HepG2 (cell line): ENCODE data around the gene TUT1. TPM values are rescaled to one million over a fixed set of nuclear protein-coding genes. Genes with fewer than 3 reads are reported as not detected.

Experiments
- CENPBD1 ChIP-seq: sonication (generic); formaldehyde crosslinking; IDR thresholded peaks from 2 replicates; pipeline ENCODE4 v1.8.0; 2022; ENCODE audit warnings: missing genetic modification reagents, low read depth, mild to moderate bottlenecking, borderline replicate concordance
- ESRRA ChIP-seq: sonication (generic); formaldehyde crosslinking; IDR thresholded peaks from 2 replicates; pipeline ENCODE4 v1.5.1; 2020; ENCODE audit warnings: mild to moderate bottlenecking, low read depth, missing genetic modification reagents
- HDAC2 ChIP-seq: sonication (generic); formaldehyde crosslinking; IDR thresholded peaks from 2 replicates; pipeline ENCODE4 v1.4.0; 2020; ENCODE audit warnings: missing genetic modification reagents
- HMG20B ChIP-seq: conservative IDR thresholded peaks from 2 replicates; pipeline ENCODE4 v1.6.1; 2016; ENCODE audit warnings: missing genetic modification reagents, missing compliant biosample characterization
- ISL2 ChIP-seq: sonication (generic); formaldehyde crosslinking; IDR thresholded peaks from 2 replicates; pipeline ENCODE4 v1.5.0; 2020; ENCODE audit warnings: missing genetic modification reagents
- KAT8 ChIP-seq: IDR thresholded peaks from 2 replicates; pipeline ENCODE4 v1.6.1; 2016; ENCODE audit warnings: missing genetic modification reagents, missing compliant biosample characterization
- MAFF ChIP-seq: IDR thresholded peaks from 2 replicates; pipeline ENCODE4 v1.6.1; 2011; ENCODE audit warnings: low read depth, low read length, improper control_type of control experiment
- MTF1 ChIP-seq: sonication (generic); formaldehyde crosslinking; IDR thresholded peaks from 2 replicates; pipeline ENCODE4 v1.5.0; 2020; ENCODE audit warnings: missing genetic modification reagents
- MXI1 ChIP-seq: IDR thresholded peaks from 3 replicates; pipeline ENCODE4 v1.6.1; 2012; ENCODE audit warnings: low read depth, low read length, inconsistent platforms, borderline replicate concordance
- PAXIP1 ChIP-seq: sonication (generic); formaldehyde crosslinking; conservative IDR thresholded peaks from 2 replicates; pipeline ENCODE4 v1.4.0; 2020; ENCODE audit warnings: mild to moderate bottlenecking, missing genetic modification reagents, moderate library complexity
- TRAFD1 ChIP-seq: sonication (generic); formaldehyde crosslinking; IDR thresholded peaks from 2 replicates; pipeline ENCODE4 v1.5.1; 2020; ENCODE audit warnings: missing genetic modification reagents, mild to moderate bottlenecking, borderline replicate concordance
- ZNF362 ChIP-seq: sonication (generic); formaldehyde crosslinking; IDR thresholded peaks from 2 replicates; pipeline ENCODE4 v1.4.0; 2020; ENCODE audit warnings: missing genetic modification reagents, mild to moderate bottlenecking, borderline replicate concordance
- ZNF552 ChIP-seq: sonication (generic); formaldehyde crosslinking; IDR thresholded peaks from 2 replicates; pipeline ENCODE4 v1.9.0; 2022; ENCODE audit warnings: missing genetic modification reagents, mild to moderate bottlenecking, borderline replicate concordance
- ZNF557 ChIP-seq: sonication (generic); formaldehyde crosslinking; IDR thresholded peaks from 2 replicates; pipeline ENCODE4 v1.4.0; 2020; ENCODE audit warnings: missing genetic modification reagents
- ZNF605 ChIP-seq: sonication (generic); formaldehyde crosslinking; IDR thresholded peaks from 2 replicates; pipeline ENCODE4 v1.8.0; 2022; ENCODE audit warnings: mild to moderate bottlenecking, missing genetic modification reagents
- ZNF609 ChIP-seq: sonication (generic); formaldehyde crosslinking; IDR thresholded peaks from 2 replicates; pipeline ENCODE4 v1.4.0; 2020; ENCODE audit warnings: mild to moderate bottlenecking, missing genetic modification reagents, borderline replicate concordance
- ZNF709 ChIP-seq: sonication (generic); formaldehyde crosslinking; IDR thresholded peaks from 2 replicates; pipeline ENCODE4 v1.5.0; 2020; ENCODE audit warnings: mild to moderate bottlenecking, missing genetic modification reagents
- polyA plus RNA-seq, 8 experiments: library from polyadenylated mRNA; depleted of rRNA in 3 of 8; stranded (reverse) in 7 of 8; unstranded in 1 of 8; fragments of >200 nt; fragmentation: Illumina TruSeq in 4 of 8; extraction: Trizol in 4 of 8; gene quantifications; 2 replicates each; pipeline versions ENCODE4 v1.2.1 to v1.2.3, GENCODE V29; 2011 to 2016; ENCODE audit warnings: low read depth in 4 of 8, missing spikeins in 1 of 8, mixed read lengths in 1 of 8; ENCODE audit not compliant: insufficient read depth in 1 of 8
- total RNA-seq, 5 experiments: library from RNA; depleted of rRNA; stranded (reverse); fragments of >200 nt; fragmentation: Illumina TruSeq; extraction: Trizol; gene quantifications; 2 replicates each; pipeline ENCODE4 v1.2.3, GENCODE V29; 2016; ENCODE audit warnings: low read depth in 1 of 5

TUT1 gene
- total and polyA plus RNA-seq, 2 of the 13 experiments (the other 11 are each of a cell fraction or from before 2014, with no cell fraction given) = 9.7 to 14.3 TPM

- no peak for TF ChIP-seq ZNF362 (CRISPR knock-in tag)
- TF ChIP-seq MAFF = no peak
- TF ChIP-seq KAT8 = peak; percentile 79
- TF ChIP-seq MTF1 (CRISPR knock-in tag) = no peak
- TF ChIP-seq ZNF552 (CRISPR knock-in tag) = no peak
- 0 out of 2 replicates have a peak, but pooled peaks have one; percentile 41 for TF ChIP-seq ISL2 (CRISPR knock-in tag)
- no peak for TF ChIP-seq HMG20B (CRISPR knock-in tag)
- no peak for TF ChIP-seq TRAFD1 (CRISPR knock-in tag)
- TF ChIP-seq MXI1 = 0 out of 3 replicates have a peak, but pooled peaks have one; percentile 53
- peak; percentile 28; the same call in 1 of the 2 replicates for TF ChIP-seq ZNF609
- TF ChIP-seq ESRRA (CRISPR knock-in tag) = no peak
- TF ChIP-seq ZNF605 (CRISPR knock-in tag) = peak; percentile 35; the same call in 1 of the 2 replicates
- no peak for TF ChIP-seq ZNF709
- peak; percentile 78 for TF ChIP-seq PAXIP1 (CRISPR knock-in tag)
- TF ChIP-seq CENPBD1 = no peak
- no peak for TF ChIP-seq ZNF557
- TF ChIP-seq HDAC2 = peak; percentile 55; the same call in 1 of the 2 replicates
These were observed 7.9 kb upstream of the TUT1 start (continued) for GRCh38 chr11:62599069-62599696.
